Esophagus (tissue), 2 donors: Measurements from ENCODE around the gene SLCO2B1. TPM values are rescaled to one million over a fixed set of nuclear protein-coding genes. Genes with fewer than 3 reads are reported as not detected.

Experiments used
- H3K27ac ChIP-seq, 2 donors: one replicate each; pipeline ENCODE4 v1.5.1; 2013; ENCODE audit warnings: low read depth in 2 of 2, mild to moderate bottlenecking in 2 of 2, inconsistent platforms in 1 of 2, low read length in 1 of 2, moderate library complexity in 1 of 2
- H3K27me3 ChIP-seq, 2 donors: one replicate each; pipeline ENCODE4 v1.6.1; 2013; ENCODE audit warnings: low read length in 2 of 2, control low read depth in 1 of 2, mild to moderate bottlenecking in 1 of 2; ENCODE audit not compliant: insufficient read depth in 2 of 2, control insufficient read depth in 1 of 2
- H3K36me3 ChIP-seq, 2 donors: one replicate each; pipeline ENCODE4 v1.6.1; 2013; ENCODE audit warnings: low read length in 1 of 2; ENCODE audit not compliant: control insufficient read depth in 2 of 2, insufficient read depth in 2 of 2
- H3K4me1 ChIP-seq, 2 donors: one replicate each; pipeline ENCODE4 v1.6.1; 2013; ENCODE audit warnings: low read length in 1 of 2; ENCODE audit not compliant: control insufficient read depth in 2 of 2, insufficient read depth in 2 of 2
- H3K4me3 ChIP-seq, 2 donors: one replicate each; pipeline ENCODE4 v1.5.1; 2013; ENCODE audit warnings: low read length in 2 of 2, mild to moderate bottlenecking in 2 of 2, low read depth in 1 of 2, moderate library complexity in 1 of 2
- H3K9me3 ChIP-seq, 2 donors: one replicate each; pipeline ENCODE4 v1.6.1; 2013; ENCODE audit warnings: mild to moderate bottlenecking in 2 of 2, low read depth in 1 of 2, low read length in 1 of 2, moderate library complexity in 1 of 2; ENCODE audit not compliant: control insufficient read depth in 2 of 2, insufficient read depth in 1 of 2
- WGBS, 2 donors: extraction: QIAGEN DNeasy Blood & Tissue Kit; methylation state at CpG; one replicate each; pipeline ENCODE4 v1.1.7; 2013; 5-methylcytosine and 5-hydroxymethylcytosine counted together
- polyA plus RNA-seq, 2 donors: library from polyadenylated mRNA; stranded (reverse); fragments of 200-250 nt; gene quantifications; one replicate each; pipeline ENCODE4 v1.2.3, GENCODE V29; 2013
- donor health status: healthy with polysubstance abuse.
- donor health status: Bipolar disorder and iron deficiency.

SLCO2B1 gene
- polyA plus RNA-seq, 2 donors, result 5.6 to 5.7 TPM

DNA sequence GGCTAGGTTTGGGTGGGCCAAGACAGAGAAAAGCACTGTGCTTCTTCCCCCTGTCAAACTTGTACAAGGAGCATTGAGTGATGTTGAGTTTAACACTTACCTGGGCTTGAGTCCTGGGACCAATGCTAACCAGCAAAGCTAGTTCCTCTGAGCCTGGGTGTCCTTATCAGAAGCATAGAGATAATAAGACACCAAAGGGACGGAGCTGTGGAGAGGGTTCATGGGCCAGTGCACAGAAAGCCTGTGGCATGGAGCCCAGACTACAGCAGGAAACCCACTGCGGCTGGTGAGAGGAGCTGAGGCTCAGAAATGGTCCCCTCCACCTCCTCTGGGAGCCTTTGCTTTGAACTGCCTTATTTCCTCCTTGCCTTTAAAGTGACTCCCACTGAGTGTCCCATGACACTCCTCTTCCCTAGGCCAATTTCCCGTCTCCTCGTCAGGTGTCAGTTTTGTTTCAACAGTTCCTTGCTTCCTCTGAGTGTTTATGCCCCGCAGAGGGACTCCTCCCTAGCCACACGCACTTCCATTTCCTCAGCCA is 9.4 kb downstream of the SLCO2B1 start:
- 58 to 71% methylated on average over 6 of the region's 6 CpGs for WGBS, 2 donors
- Histone ChIP-seq H3K36me3 (peaks cover 0 to 4% of the 10 kb centered on the region in 2 donors), H3K4me1 (peaks cover 0 to 5% of the 10 kb centered on the region in 2 donors), H3K9me3 (no peaks in the 10 kb centered on the region), H3K27ac (peak overlapping the region in 1 of 2 donors; percentile 35), H3K27me3 (no peaks in the 10 kb centered on the region), H3K4me3 (no peak overlapping the region)

DNA sequence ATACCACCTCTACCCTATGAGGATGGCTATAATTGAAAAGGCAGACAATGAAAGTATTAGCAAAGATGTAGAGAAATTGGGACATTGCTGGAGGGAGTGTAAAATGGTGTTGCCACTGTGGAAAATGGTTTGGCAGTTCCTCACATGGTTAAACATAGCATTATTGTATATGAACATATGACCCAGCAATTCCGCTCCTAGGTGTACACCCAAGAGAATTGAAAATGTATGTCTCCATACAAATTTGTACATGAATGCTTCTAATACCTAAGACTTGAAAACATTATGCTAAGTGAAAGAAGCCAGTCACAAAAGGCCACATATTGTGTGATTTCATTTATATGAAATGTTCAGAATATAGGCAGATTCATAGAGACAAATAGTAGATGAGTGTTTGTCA is 10.0 kb downstream of the SLCO2B1 start:
- Histone ChIP-seq H3K27me3 (no peaks in the 10 kb centered on the region), H3K4me1 (peaks cover 0 to 5% of the 10 kb centered on the region in 2 donors), H3K36me3 (peaks cover 0 to 4% of the 10 kb centered on the region in 2 donors), H3K4me3 (no peak overlapping the region), H3K9me3 (no peaks in the 10 kb centered on the region), H3K27ac (no peak overlapping the region)
- WGBS, 2 donors, result 92 to 93% methylated on average over 1 of the region's 1 CpG

DNA sequence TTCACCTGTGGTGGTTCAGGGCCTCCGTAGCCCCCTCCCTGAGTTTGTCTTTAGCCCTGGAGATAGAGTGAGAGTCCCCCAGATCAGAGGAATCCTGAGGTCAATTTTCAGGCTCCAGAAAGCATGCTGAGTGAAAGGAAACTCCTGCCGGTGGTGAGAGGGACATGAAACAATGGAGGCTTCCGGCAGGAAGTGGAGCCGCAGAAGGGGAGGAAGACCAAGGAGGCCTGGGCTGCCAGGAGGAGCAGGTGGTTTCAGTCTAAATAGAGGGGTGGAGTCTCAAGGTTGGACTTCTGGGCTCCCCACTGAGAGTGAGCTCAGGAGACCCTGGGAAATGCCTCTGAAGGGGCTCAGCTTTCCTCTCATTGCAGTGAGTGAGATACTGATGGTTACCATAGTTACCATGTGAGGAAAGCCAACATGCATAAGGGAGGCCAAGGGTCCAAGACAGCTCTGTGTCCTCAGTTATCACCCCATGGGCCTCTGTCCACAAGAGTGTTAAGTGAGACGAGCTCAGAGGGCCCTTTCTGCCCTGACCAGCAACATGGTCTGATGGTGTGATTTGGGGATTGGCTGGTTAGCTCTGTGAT is 10.7 kb downstream of the SLCO2B1 start:
- peaks cover 0 to 5% of the 10 kb centered on the region in 2 donors for H3K4me1 ChIP-seq
- H3K27ac ChIP-seq, result no peak overlapping the region
- H3K4me3 ChIP-seq, result no peak overlapping the region
- WGBS, 2 donors, result 62 to 68% methylated on average over 5 of the region's 5 CpGs
- H3K9me3 ChIP-seq, result no peaks in the 10 kb centered on the region
- H3K36me3 ChIP-seq, result peaks cover 0 to 4% of the 10 kb centered on the region in 2 donors
- no peaks in the 10 kb centered on the region for H3K27me3 ChIP-seq

DNA sequence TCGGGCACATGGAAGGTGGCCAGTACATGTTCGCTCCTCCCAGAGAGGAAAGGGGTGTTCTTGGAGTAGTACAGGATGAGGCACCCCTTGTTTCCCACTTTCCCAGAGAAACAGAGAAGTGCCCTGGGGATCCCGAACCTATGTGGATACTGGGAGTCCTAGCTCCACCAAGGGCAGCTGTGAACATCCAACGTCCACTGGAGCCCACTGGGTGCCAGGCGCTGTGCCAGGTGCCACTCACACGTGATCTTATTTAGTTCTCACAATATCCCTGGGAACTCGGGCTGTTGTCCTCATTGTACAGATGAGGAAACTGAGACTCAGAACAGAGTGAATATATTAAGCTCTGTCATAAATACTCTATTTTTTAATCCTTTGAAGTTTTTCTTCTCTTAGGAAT is 12.0 kb downstream of the SLCO2B1 start:
- no peak overlapping the region for H3K27ac ChIP-seq
- no peaks in the 10 kb centered on the region for H3K27me3 ChIP-seq
- 84 to 88% methylated on average over 7 of the region's 7 CpGs for WGBS, 2 donors
- peaks cover 0 to 5% of the 10 kb centered on the region in 2 donors for H3K4me1 ChIP-seq
- peaks cover 0 to 4% of the 10 kb centered on the region in 2 donors for H3K36me3 ChIP-seq
- H3K4me3 ChIP-seq, result no peak overlapping the region
- no peaks in the 10 kb centered on the region for H3K9me3 ChIP-seq

DNA sequence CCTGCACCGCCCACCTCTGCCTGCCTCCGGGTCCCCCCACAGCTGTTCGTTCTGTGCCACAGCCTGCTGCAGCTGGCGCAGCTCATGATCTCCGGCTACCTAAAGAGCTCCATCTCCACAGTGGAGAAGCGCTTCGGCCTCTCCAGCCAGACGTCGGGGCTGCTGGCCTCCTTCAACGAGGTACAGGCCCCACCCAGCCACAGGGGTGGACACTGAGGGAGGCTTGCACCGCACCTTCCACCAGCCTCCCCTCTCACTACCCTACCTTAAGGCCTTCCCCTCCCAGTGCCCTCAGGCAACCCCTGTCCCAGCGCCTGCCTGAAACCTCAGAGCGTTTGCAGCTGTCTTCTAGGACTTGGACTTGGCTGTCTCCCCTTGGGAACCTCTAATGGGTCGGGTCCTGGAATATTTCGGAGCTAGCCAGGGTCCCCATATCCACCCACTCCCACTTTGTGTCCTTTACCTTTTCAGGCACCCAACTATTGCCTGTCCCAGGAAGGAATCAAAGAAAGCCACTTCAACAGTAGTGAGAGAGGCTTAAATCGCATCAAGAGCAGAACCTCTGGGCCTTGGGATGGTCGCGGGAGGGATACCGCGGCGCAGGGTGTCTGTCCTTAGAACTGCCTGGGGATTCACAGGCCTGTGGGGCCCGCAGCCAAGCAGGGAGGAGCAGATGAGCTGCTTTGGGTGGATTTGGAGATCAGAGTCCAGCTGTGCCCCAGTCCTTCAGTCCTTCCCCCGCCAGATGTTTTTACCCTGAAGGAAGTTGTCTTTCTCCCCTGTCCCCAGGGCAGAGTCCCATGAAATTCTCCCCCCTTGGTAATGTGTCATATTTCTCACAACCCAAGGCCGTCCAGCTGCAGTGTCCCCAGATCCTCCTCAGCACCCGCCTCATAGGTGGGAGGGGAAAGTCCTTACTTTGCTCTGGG is 13.3 kb downstream of the SLCO2B1 start:
- H3K4me3 ChIP-seq, result no peak overlapping the region
- H3K36me3 ChIP-seq, result peaks cover 0 to 4% of the 10 kb centered on the region in 2 donors
- no peaks in the 10 kb centered on the region for H3K27me3 ChIP-seq
- no peaks in the 10 kb centered on the region for H3K9me3 ChIP-seq
- 66 to 70% methylated on average over 25 of the region's 25 CpGs for WGBS, 2 donors
- H3K27ac ChIP-seq, result no peak overlapping the region
- H3K4me1 ChIP-seq, result peaks cover 0 to 5% of the 10 kb centered on the region in 2 donors

DNA sequence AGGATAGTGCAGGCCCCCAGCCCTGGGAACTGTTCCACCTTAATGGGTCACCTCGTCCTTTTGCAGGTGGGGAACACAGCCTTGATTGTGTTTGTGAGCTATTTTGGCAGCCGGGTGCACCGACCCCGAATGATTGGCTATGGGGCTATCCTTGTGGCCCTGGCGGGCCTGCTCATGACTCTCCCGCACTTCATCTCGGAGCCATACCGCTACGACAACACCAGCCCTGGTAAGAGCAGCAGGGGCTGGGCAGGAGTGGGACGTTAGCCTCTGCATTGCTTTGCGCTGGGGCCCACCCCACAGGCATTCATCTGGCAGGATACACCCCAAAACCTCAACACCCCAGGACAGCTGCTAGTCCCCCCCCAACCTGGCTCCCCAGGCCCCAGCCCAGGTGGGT is 14.8 kb downstream of the SLCO2B1 start:
- H3K27ac ChIP-seq, result no peak overlapping the region
- H3K9me3 ChIP-seq, result no peaks in the 10 kb centered on the region
- no peaks in the 10 kb centered on the region for H3K27me3 ChIP-seq
- WGBS, 2 donors, result 91 to 93% methylated on average over 11 of the region's 11 CpGs
- H3K4me1 ChIP-seq, result peaks cover 0 to 2% of the 10 kb centered on the region in 2 donors
- H3K4me3 ChIP-seq, result no peak overlapping the region
- peaks cover 0 to 2% of the 10 kb centered on the region in 2 donors for H3K36me3 ChIP-seq

DNA sequence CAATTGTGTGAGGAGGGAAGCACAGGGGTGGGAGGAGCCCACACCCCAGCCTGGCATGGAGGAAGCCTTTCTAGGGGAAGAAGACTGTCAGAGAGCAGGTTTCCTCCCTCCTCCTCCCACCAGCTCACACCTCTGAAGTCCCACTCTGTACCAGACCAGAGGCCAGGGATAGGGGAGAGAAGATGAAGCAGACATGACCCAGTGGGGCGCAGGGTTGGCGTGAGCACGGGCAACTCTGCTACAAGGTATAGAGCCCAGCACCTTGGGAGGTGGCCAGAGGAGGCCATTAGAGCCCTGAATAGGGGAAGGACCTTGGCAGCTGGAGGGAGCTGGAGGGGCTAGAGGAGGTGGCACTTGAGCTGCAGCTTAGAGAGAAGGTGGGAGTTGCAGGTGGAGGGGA is 15.9 kb downstream of the SLCO2B1 start:
- Histone ChIP-seq H3K27me3 (no peaks in the 10 kb centered on the region), H3K9me3 (no peaks in the 10 kb centered on the region), H3K4me3 (no peak overlapping the region), H3K27ac (no peak overlapping the region), H3K4me1 (peaks cover 0 to 2% of the 10 kb centered on the region in 2 donors), H3K36me3 (peaks cover 0 to 2% of the 10 kb centered on the region in 2 donors)
- 98 to 99% methylated on average over 3 of the region's 3 CpGs for WGBS, 2 donors

DNA sequence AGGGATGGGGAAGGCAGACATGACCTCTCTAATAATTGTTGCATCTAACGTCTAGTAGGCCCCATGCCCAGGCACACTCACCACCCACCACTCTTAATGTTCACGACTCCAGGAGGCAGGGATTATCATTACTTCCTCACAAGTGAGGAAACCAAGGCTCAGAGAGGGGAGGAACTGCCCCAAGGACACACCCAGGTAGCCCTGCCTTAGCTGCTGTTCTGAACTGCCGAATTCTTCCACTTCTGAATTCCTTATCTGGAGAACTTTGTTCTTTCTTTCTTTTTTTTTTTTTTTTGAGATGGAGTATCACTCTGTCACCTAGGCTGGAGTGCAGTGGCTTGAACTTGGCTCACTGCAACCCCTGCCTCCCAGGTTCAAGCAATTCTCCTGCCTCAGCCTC is 16.7 kb downstream of the SLCO2B1 start:
- H3K36me3 ChIP-seq, result peaks cover 0 to 2% of the 10 kb centered on the region in 2 donors
- H3K9me3 ChIP-seq, result no peaks in the 10 kb centered on the region
- H3K4me1 ChIP-seq, result peaks cover 0 to 2% of the 10 kb centered on the region in 2 donors
- no peak overlapping the region for H3K27ac ChIP-seq
- WGBS, 2 donors, result 55 to 74% methylated on average over 3 of the region's 3 CpGs
- H3K4me3 ChIP-seq, result no peak overlapping the region
- no peaks in the 10 kb centered on the region for H3K27me3 ChIP-seq

DNA sequence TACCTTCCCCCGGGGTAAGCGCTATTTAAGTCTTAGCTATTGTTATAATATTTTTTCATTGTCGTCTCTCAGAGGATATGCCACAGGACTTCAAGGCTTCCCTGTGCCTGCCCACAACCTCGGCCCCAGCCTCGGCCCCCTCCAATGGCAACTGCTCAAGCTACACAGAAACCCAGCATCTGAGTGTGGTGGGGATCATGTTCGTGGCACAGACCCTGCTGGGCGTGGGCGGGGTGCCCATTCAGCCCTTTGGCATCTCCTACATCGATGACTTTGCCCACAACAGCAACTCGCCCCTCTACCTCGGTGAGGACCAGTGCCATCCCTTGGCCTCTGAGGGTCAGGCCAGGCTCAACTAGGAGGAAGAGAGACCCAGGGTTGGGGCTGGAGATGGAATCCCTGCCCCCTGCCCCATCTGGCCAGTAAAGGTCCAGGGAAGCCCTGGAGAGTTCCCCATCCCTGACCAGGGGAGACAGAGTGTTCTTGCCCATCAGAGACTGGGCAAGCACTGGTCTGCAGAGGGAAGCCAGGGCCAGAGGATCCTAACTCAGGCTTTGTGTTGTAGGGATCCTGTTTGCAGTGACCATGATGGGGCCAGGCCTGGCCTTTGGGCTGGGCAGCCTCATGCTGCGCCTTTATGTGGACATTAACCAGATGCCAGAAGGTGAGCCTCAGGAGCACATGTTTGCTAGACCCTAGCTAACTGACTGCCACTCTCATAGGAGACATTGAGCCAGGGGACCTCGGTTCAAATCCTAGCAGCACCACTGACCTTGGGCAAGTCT is 18.4 kb downstream of the SLCO2B1 start:
- no peaks in the 10 kb centered on the region for H3K27me3 ChIP-seq
- peaks cover 0 to 2% of the 10 kb centered on the region in 2 donors for H3K4me1 ChIP-seq
- H3K27ac ChIP-seq, result no peak overlapping the region
- no peaks in the 10 kb centered on the region for H3K9me3 ChIP-seq
- H3K36me3 ChIP-seq, result no peaks in the 10 kb centered on the region
- no peak overlapping the region for H3K4me3 ChIP-seq
- 82% methylated on average over 13 of the region's 13 CpGs for WGBS, 2 donors
